ENCODE results near the gene TRIM17.

The TRIM17 gene

DNA sequence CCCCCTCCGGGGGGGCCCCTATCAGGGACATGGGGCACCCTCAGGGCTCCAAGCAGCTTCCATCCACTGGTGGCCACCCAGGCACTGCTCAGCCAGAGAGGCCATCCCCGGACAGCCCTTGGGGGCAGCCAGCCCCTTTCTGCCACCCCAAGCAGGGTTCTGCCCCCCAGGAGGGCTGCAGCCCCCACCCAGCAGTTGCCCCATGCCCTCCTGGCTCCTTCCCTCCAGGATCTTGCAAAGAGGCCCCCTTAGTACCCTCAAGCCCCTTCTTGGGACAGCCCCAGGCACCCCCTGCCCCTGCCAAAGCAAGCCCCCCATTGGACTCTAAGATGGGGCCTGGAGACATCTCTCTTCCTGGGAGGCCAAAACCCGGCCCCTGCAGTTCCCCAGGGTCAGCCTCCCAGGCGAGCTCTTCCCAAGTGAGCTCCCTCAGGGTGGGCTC is 44.9 kb downstream of the TRIM17 start:
- FAIRE-seq (no peak), DNase-seq (ENCODE audit: insufficient read length, low spot score) (no peak)
- TF ChIP-seq TAF1 (IDR thresholded peaks at IDR 0.05; ENCODE audit: low read depth, low read length) (no peak), PAX5 (IDR thresholded peaks at IDR 0.05; ENCODE audit: insufficient read depth, low read length, severe bottlenecking) (no peak), POLR2AphosphoS5 (IDR thresholded peaks at IDR 0.05; ENCODE audit: low read depth, low read length) (no peak), POLR2A (IDR thresholded peaks at IDR 0.05; ENCODE audit: low read depth, low read length) (no peak), SPI1 (IDR thresholded peaks at IDR 0.05; ENCODE audit: low read depth, low read length) (no peak), POU2F2 (IDR thresholded peaks at IDR 0.05; ENCODE audit: low read depth, low read length) (no peak)

GRCh38 chr1:228370941-228371740 is 45.5 kb downstream of the TRIM17 start:
- no peak for DNase-seq (ENCODE audit: insufficient read length, low spot score)
- no peak for FAIRE-seq
- no peak for TF ChIP-seq POLR2AphosphoS5 (IDR thresholded peaks at IDR 0.05; ENCODE audit: low read depth, low read length)
- TF ChIP-seq POLR2A (IDR thresholded peaks at IDR 0.05; ENCODE audit: low read depth, low read length): no peak
- no peak for TF ChIP-seq SPI1 (IDR thresholded peaks at IDR 0.05; ENCODE audit: low read depth, low read length)
- no peak for TF ChIP-seq POU2F2 (IDR thresholded peaks at IDR 0.05; ENCODE audit: low read depth, low read length)
- TF ChIP-seq PAX5 (IDR thresholded peaks at IDR 0.05; ENCODE audit: insufficient read depth, low read length, severe bottlenecking): no peak
- TF ChIP-seq TAF1 (IDR thresholded peaks at IDR 0.05; ENCODE audit: low read depth, low read length): no peak

- no peak for DNase-seq (ENCODE audit: insufficient read length, low spot score)
- TF ChIP-seq POLR2A (IDR thresholded peaks at IDR 0.05; ENCODE audit: low read depth, low read length): no peak
- TF ChIP-seq POU2F2 (IDR thresholded peaks at IDR 0.05; ENCODE audit: low read depth, low read length): no peak
- TF ChIP-seq POLR2AphosphoS5 (IDR thresholded peaks at IDR 0.05; ENCODE audit: low read depth, low read length): no peak
- TF ChIP-seq TAF1 (IDR thresholded peaks at IDR 0.05; ENCODE audit: low read depth, low read length): no peak
- TF ChIP-seq SPI1 (IDR thresholded peaks at IDR 0.05; ENCODE audit: low read depth, low read length): no peak
- no peak for TF ChIP-seq PAX5 (IDR thresholded peaks at IDR 0.05; ENCODE audit: insufficient read depth, low read length, severe bottlenecking)
- no peak for FAIRE-seq
Observed at GRCh38 chr1:228370439-228370940, 46.2 kb downstream of the TRIM17 start.

- DNase-seq (ENCODE audit: insufficient read length, low spot score) (no peak), FAIRE-seq (no peak)
- TF ChIP-seq SPI1 (IDR thresholded peaks at IDR 0.05; ENCODE audit: low read depth, low read length) (no peak), POLR2AphosphoS5 (IDR thresholded peaks at IDR 0.05; ENCODE audit: low read depth, low read length) (no peak), POU2F2 (IDR thresholded peaks at IDR 0.05; ENCODE audit: low read depth, low read length) (no peak), POLR2A (IDR thresholded peaks at IDR 0.05; ENCODE audit: low read depth, low read length) (no peak), TAF1 (IDR thresholded peaks at IDR 0.05; ENCODE audit: low read depth, low read length) (no peak), PAX5 (IDR thresholded peaks at IDR 0.05; ENCODE audit: insufficient read depth, low read length, severe bottlenecking) (no peak)
Observed at GRCh38 chr1:228369608-228370438, 46.8 kb downstream of the TRIM17 start.

DNA sequence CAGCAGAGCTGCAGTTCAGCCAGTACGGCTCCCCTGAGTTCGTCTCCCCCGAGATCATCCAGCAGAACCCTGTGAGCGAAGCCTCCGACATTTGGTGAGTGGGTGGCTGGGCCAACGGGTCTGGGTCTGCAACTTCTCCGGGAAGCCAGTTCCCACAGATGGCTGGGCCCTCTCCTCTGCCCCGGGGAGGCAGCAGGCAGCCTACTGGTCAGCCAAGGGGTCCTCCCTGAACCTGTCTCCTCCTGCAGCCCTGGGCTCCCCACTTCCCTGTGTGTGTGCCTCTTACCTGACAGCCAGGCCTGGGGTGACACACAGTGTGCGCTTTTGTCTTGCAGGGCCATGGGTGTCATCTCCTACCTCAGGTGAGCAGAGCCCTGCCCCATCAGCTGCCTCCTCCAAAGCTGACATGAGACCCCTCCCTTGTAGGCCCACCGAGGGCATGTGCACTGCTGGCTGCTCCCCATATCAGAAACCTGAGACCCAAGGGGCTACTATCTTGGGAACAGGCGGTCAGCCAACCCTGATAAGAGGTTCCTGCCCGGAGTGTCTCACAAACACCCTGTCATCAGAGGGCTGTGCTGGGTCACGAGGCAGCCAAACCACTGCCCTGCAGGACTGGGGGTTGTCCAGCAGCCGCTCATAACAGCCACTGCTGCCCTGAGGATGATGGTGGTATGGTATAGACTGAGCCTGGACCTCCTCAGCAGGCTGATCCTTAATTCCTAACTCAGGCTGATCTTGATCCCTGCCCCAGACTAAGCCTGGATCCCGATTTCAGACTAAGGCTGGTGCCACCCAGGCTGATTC is 47.7 kb downstream of the TRIM17 start:
- DNase-seq (ENCODE audit: insufficient read length, low spot score) (no peak), FAIRE-seq (no peak)
- TF ChIP-seq POLR2A (IDR thresholded peaks at IDR 0.05; ENCODE audit: low read depth, low read length): no peak
- no peak for TF ChIP-seq POU2F2 (IDR thresholded peaks at IDR 0.05; ENCODE audit: low read depth, low read length)
- no peak for TF ChIP-seq PAX5 (IDR thresholded peaks at IDR 0.05; ENCODE audit: insufficient read depth, low read length, severe bottlenecking)
- no peak for TF ChIP-seq SPI1 (IDR thresholded peaks at IDR 0.05; ENCODE audit: low read depth, low read length)
- TF ChIP-seq TAF1 (IDR thresholded peaks at IDR 0.05; ENCODE audit: low read depth, low read length): no peak
- no peak for TF ChIP-seq POLR2AphosphoS5 (IDR thresholded peaks at IDR 0.05; ENCODE audit: low read depth, low read length)

DNA sequence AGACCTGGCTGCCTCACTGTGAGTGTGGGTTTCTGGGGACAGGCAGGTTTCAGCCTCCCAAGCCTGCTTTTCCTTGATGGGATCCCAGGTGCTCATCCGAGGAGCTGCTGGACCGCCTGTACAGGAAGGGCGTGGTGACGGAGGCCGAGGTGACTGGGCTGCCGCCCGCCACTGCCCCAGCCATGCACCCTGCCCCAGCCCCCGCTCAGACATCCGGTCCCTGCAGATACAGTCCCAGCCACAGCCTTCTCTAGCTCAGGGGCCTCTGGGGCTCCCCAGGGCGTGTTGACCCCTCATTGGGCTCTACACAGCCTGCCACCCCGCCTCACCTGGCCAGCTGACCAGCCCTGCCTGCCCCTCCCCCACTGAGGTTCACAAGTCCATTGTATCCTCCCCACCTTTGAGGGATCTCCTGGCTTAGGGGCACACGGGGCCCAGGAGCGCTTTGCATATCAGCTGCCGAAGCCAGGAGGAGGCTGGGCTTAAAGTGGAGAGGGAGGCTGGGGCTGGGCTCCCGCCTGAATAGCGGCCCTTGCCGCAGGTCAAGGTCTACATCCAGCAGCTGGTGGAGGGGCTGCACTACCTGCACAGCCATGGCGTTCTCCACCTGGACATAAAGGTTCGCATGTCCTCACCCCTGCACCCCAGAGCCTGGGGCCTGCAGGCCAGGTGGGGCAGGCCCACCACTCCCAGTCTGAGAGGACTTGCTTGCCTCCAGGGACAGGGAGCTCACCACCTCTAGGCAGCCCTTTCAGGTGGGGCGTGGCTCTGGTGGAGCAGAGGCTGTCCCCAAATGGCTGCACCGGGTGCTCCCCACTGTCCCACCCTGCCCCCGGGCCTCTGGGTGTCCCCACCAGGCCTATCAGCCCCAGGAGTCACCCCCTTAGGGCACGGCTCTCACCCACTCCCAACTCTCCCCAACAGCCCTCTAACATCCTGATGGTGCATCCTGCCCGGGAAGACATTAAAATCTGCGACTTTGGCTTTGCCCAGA is 48.6 kb downstream of the TRIM17 start:
- FAIRE-seq (no peak), DNase-seq (ENCODE audit: insufficient read length, low spot score) (no peak)
- no peak for TF ChIP-seq POU2F2 (IDR thresholded peaks at IDR 0.05; ENCODE audit: low read depth, low read length)
- no peak for TF ChIP-seq PAX5 (IDR thresholded peaks at IDR 0.05; ENCODE audit: insufficient read depth, low read length, severe bottlenecking)

- no peak for TF ChIP-seq PAX5 (IDR thresholded peaks at IDR 0.05; ENCODE audit: insufficient read depth, low read length, severe bottlenecking)
- TF ChIP-seq POLR2AphosphoS5 (IDR thresholded peaks at IDR 0.05; ENCODE audit: low read depth, low read length): no peak
- no peak for TF ChIP-seq SPI1 (IDR thresholded peaks at IDR 0.05; ENCODE audit: low read depth, low read length)
- no peak for TF ChIP-seq TAF1 (IDR thresholded peaks at IDR 0.05; ENCODE audit: low read depth, low read length)
- no peak for TF ChIP-seq POLR2A (IDR thresholded peaks at IDR 0.05; ENCODE audit: low read depth, low read length)
- TF ChIP-seq POU2F2 (IDR thresholded peaks at IDR 0.05; ENCODE audit: low read depth, low read length): no peak
- FAIRE-seq: no peak
- no peak for DNase-seq (ENCODE audit: insufficient read length, low spot score)
Observed at GRCh38 chr1:228366866-228367741, 49.6 kb downstream of the TRIM17 start.

Measured in GM12891 (cell line).